ENCODE results near the gene DLG1.

DNA sequence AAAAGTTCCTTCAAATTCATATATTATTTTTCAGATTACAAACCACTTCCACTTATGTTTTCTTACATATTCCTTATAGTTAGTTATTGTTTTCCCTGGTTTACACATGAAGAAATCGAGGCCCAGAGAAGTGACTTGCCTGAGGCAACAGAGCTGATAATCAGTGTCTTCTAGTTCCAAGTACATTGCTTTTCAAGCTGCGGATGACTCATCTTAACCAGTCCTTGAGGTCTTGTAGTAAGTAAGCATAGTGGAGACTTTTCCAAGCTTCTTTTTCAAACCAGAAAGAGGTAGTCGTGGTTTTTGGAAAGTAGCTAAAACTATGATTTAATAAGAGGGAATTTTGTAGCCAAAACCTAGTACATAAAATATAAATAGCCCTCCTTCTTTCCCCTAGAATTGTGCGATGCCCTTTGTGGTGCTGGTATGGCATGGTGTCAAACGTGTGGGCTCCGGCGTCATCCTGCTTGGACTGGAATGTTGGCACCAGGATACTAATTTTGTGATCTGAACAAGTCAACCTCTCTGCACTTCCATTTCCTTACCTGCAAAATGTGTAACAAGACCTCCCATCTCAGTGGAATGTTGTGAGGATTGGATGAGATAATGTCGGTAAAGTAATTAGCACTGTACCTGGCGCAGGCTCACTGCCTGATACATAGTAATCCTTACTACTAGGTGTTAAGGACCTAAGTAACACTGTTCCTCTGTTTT is 19.0 kb upstream of the DLG1 start:
- no peak for TF ChIP-seq EZH2 (IDR thresholded peaks at IDR 0.05; ENCODE audit: borderline replicate concordance, low read depth, low read length, poor library complexity, severe bottlenecking)
- TF ChIP-seq CTCF (conservative IDR thresholded peaks at IDR 0.05; ENCODE audit: low read depth, low read length): no peak
